NCI-H748 (cell line): ENCODE results near the gene APP.
"Not testable (repeated sequence)": the region's sequence is repeated elsewhere in the genome, so short reads cannot be mapped to it uniquely, and the experiment has no call there.

ENCODE experiments used
- DNase-seq: peaks from one replicate; lab custom pipeline; 2025; ENCODE audit not compliant: unreplicated experiment; lab: John Stamatoyannopoulos, UW

APP gene

DNA sequence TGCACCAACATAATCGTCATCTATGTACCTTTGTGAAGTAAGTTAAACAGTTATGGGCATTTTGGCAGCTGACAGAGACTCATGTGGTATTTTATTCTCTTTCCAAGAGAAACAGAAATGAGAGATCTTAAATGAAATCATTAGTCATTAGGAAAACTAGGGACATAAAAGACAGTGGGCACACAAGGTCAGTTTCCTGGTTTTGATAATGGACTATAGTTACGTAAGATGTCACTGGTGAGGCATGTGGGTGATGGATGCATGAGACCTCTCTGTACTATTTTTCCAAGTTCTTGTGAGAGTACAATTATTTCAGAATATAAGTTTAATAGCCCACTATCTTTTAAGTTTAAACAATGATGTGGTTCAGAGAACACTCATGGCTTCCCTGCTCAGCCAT, 216.9 kb downstream of the APP start:
- no peak for DNase-seq

GRCh38 chr21:25953196-25953595, 217.4 kb downstream of the APP start:
- no peak for DNase-seq

GRCh38 chr21:25952306-25952705, 218.3 kb downstream of the APP start:
- no peak for DNase-seq

DNA sequence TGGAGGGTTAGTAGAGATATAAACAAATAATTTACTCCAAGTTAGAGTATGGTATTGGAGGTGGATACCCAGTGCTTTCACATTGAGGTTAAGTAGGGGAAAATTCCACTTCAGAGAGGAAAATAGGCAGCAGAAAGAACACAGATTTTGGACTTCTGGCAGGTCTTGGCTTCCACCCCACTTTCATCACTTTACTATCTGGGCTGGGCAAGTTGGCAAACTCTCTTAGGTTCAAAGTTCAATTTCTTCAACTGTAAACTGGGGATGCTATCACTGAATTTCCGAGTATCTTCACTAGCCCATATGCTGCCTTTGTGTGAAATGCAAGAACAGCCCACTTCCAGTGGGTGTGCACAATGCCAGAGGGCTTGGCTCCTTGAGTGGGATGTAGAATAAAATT, 220.9 kb downstream of the APP start:
- no peak for DNase-seq

DNA sequence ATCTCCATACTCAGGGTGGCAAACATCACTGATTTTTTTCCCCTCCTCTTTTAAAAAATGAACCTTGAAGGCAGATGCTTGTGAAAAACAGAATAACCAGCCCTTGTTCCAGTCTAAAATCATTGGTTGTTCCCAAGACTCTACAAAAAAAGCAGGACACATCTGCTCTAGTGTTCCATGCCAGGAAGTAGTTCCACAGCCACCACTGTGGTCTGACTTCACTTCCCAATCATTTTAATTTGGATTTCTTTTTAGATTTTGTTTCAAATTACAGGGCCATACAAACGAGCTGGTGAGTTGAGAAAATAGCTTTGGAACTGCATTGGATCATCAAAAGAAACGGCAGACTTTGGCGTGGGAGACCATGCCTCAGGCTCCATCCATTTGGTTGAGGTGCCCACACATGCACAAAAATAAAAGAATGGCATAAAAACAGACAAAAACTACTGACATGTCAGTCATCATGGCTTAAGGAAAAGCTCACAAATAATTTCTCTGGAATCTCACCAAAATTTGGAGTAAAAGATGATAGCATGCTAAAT, 225.8 kb downstream of the APP start:
- DNase-seq, result no peak

DNA sequence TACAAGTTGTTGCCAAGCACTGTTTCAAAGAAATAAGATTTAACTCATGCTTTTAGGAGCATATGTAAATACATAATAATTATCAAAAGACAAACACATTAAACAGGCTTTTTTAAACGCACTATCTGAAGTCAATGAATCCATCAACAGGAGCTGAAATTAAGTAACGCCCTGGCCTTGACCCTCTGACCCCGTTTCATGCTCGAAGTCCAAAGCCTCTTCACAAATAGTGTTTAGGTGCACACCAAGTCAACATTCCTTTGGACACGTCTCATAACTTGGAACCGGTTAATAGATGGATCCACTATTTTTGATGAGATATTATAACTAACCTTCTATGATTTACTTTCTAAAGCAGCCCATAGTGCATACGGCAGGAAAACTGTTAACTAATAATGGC, 226.5 kb downstream of the APP start:
- no peak for DNase-seq

GRCh38 chr21:25942135-25942534, 228.4 kb downstream of the APP start:
- DNase-seq, result no peak

- DNase-seq, result no peak
Observed at GRCh38 chr21:25939396-25939761, 231.2 kb downstream of the APP start.

DNA sequence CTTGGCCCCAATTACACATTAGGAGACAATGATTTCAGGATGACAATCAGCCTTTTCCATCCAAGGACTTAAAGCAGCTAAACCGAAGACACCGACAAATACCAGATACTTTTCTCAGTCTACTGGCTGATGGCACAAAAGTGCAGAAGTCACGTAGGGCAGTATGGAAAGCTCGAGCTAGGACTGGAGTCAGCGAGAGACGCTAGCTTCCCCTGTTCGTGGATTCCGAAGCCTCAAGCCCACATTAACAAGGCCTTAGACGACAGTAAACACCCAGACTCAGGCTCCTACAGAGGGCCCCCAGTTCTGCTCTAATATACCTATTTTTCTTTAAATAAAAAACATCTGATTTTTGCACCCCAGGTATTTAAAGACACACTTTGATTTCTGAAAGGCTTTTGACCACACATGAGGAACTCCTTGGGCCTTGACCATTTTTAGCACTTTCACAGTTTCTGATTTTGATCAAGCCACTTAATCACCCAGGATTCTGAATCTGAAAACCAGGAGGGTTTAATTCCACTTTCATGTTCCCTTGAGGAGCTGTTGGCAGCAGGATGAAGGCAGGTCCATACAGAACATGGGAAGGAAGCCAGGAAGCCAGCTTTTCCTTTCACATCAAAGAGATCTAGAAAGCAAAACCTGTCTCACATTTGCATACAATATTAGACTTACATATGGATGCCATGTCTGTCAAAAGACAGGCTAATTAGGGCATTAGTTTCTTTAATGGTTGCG, 231.7 kb downstream of the APP start:
- no peak for DNase-seq

- DNase-seq, result no peak
Observed at GRCh38 chr21:25936776-25937175, 233.8 kb downstream of the APP start.

- DNase-seq, result no peak
Observed at GRCh38 chr21:25934771-25935224, 235.8 kb downstream of the APP start.

DNA sequence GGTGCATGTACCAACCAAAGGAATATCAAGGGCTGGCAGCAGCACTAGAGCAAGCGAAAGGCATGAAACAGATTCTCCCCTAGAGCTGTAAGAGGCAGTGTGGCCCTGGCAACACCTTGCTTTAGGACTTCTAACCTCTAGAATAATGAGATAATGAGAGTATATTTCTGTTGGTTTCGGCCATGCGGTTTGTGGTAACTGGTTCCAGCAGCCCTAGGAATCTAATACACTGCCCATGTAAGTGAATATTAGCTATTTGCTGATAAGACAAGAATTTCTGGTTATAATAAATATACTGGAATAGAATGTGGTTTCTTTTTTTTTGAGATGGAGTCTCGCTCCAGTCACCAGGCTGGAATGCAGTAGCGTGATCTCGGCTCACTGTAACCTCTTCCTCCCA, 236.4 kb downstream of the APP start:
- DNase-seq, result no peak

DNA sequence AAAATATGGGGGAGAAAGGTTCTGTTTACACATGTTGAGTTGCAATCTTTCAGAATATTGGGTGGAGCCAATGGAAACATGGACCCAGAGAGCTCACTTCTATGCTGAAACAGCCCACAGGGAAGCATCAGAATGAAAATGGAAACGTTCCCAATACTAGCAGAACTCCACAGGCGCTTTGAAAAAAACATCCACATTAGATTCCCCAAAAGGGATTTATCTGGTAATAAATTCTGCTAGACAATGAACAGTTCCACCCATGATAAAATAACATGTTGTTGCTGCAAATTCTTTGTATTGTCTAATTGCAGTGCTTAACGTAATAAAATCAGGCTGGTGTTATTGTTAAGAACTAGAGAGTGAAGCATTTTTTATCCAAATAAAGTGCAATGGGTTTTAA, 238.8 kb downstream of the APP start:
- DNase-seq, result no peak

DNA sequence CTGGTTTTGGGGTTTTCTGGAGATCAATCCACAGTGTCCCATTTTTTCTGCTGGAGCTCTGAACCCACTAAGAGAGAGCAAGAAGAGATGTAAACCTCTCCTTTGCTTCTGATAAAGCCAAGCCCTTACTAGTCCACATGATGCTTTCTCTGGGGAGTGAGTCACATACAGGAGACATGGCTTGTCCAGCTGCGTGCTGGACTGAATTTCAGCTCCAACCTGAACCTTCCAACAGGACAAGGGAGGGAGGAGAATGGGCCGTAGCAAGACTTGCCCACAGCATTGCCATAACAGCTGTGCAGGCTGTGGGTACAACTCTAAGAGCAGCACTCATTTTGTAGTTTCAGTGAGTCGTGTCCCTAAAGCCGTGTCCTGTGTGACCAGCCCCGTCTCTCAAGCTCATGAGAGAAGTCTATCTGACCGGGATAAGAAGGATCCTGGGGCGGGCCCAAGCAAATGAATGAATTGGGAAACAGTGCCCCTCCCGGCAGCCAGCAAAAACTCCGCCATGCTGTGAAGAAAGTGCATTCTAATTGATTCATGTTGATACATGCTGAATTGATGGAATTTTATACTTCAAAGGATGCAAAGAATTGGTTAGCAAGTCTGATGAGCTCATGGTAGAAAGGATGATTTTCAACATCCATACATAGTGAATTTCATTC, 240.6 kb downstream of the APP start:
- DNase-seq, result no peak

- no peak for DNase-seq
Observed at GRCh38 chr21:25927195-25927880, 243.2 kb downstream of the APP start.

- DNase-seq, result no peak
Observed at GRCh38 chr21:25925936-25926335, 244.6 kb downstream of the APP start.

GRCh38 chr21:25925064-25925800, 245.3 kb downstream of the APP start:
- no peak for DNase-seq

DNA sequence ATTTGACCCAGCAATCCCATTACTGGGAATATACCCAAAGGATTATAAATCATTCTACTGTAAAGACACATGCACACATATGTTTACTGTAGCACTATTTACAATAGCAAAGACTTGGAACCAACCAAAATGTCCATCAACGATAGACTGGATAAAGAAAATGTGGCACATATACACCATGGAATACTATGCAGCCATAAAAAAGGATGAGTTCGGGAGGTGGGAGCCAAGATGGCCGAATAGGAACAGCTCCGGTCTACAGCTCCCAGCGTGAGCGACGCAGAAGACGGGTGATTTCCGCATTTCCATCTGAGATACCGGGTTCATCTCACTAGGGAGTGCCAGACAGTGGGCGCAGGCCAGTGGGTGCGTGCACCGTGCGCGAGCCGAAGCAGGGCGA, 252.4 kb downstream of the APP start:
- DNase-seq, result not testable (repeated sequence)

GRCh38 chr21:25916226-25916625, 254.3 kb downstream of the APP start:
- DNase-seq, result no peak

- no peak for DNase-seq
Observed at GRCh38 chr21:25913479-25913878, 257.1 kb downstream of the APP start.

- no peak for DNase-seq
Observed at GRCh38 chr21:25912402-25912746, 258.2 kb downstream of the APP start.
